GM18502 (cell line): ENCODE results near the gene JAGN1.
"Not testable (repeated sequence)": the region's sequence is repeated elsewhere in the genome, so short reads cannot be mapped to it uniquely, and the experiment has no call there.

Source experiments
- ATAC-seq: cut with Tn5 transposase; IDR thresholded peaks from one replicate; pipeline ENCODE4 v1.9.1; 2021; ENCODE audit warnings: mild to moderate bottlenecking; ENCODE audit not compliant: unreplicated experiment, poor library complexity

JAGN1 gene

GRCh38 chr3:9865125-9865637 lies 25.2 kb upstream of the JAGN1 start:
- ATAC-seq: not testable (repeated sequence)

GRCh38 chr3:9866639-9867038 lies 23.8 kb upstream of the JAGN1 start:
- no peak for ATAC-seq

GRCh38 chr3:9867106-9867505 lies 23.3 kb upstream of the JAGN1 start:
- ATAC-seq: no peak

- ATAC-seq: no peak
Measured at GRCh38 chr3:9869955-9870354, 20.5 kb upstream of the JAGN1 start.

GRCh38 chr3:9870978-9871377 lies 19.4 kb upstream of the JAGN1 start:
- no peak for ATAC-seq

GRCh38 chr3:9872067-9872466 lies 18.3 kb upstream of the JAGN1 start:
- ATAC-seq: not testable (repeated sequence)

GRCh38 chr3:9875448-9875847 lies 15.0 kb upstream of the JAGN1 start:
- ATAC-seq: no peak

GRCh38 chr3:9876255-9876654 lies 14.2 kb upstream of the JAGN1 start:
- not testable (repeated sequence) for ATAC-seq

GRCh38 chr3:9876991-9877390 lies 13.4 kb upstream of the JAGN1 start:
- no peak for ATAC-seq

GRCh38 chr3:9878700-9879099 lies 11.7 kb upstream of the JAGN1 start:
- ATAC-seq: no peak

GRCh38 chr3:9879830-9880549 lies 10.4 kb upstream of the JAGN1 start, which contains the start of gene CIDEC:
Gene CIDEC, minus strand, starts transcription at chr3:9880253. Its CDS starts 1,767 bp downstream, at chr3:9878486.
- no peak for ATAC-seq

- no peak for ATAC-seq
Measured at GRCh38 chr3:9881441-9881840, 9.0 kb upstream of the JAGN1 start.

- ATAC-seq: no peak
Measured at GRCh38 chr3:9883706-9884554, 6.5 kb upstream of the JAGN1 start.

GRCh38 chr3:9884555-9885165 lies 5.8 kb upstream of the JAGN1 start:
- no peak for ATAC-seq

- no peak for ATAC-seq
Measured at GRCh38 chr3:9886328-9886727, 4.1 kb upstream of the JAGN1 start.

GRCh38 chr3:9887480-9887879 lies 2.9 kb upstream of the JAGN1 start:
- ATAC-seq: no peak

GRCh38 chr3:9888540-9888939 lies 1.9 kb upstream of the JAGN1 start:
- no peak for ATAC-seq

- no peak for ATAC-seq
Measured at GRCh38 chr3:9889405-9889804, 1.0 kb upstream of the JAGN1 start.

- no peak for ATAC-seq
Measured at GRCh38 chr3:9891072-9891622, 737 bp downstream of the JAGN1 start.

GRCh38 chr3:9893739-9894138 lies 3.3 kb downstream of the JAGN1 start:
- ATAC-seq: no peak

GRCh38 chr3:9895715-9896114 lies 5.3 kb downstream of the JAGN1 start:
- not testable (repeated sequence) for ATAC-seq
